ENCODE results near the gene LY6G5C. TPM values are rescaled to one million over a fixed set of nuclear protein-coding genes. Genes with fewer than 3 reads are reported as not detected.

The LY6G5C gene
- total RNA-seq, 1 donor from 2014 or later: 22.0 TPM

DNA sequence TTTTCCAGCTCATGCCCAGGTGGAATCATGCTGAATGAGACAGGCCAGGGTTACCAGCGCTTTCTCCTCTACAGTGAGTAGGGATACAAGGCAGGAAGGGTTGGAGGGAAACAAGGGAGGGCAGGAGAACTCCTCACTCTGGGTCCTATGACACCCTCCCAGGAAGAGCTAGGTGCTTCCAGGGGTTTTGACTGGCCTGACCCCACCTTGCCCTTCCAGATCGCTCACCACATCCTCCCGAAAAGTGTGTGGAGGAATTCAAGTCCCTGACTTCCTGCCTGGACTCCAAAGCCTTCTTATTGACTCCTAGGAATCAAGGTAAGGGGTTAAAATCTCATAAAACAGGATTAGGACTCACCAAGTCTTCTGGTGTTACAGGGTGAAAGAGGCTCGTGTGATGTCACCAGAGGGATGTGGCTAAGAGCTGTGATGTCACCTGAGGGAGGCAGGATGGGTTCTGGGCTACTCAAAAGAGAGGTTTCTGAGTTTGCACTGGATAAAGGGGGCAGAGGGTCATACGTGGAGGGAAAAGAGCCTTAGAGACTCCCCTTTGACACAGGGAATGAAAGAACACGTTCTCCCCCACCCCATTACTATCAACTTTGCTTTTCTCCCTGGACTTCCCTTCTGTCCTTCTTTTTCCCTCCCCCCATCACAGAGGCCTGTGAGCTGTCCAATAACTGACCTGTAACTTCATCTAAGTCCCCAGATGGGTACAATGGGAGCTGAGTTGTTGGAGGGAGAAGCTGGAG, 23.3 kb downstream of the LY6G5C start:
- DNase-seq (ENCODE audit: low spot score): no peak
- peaks cover 17% of the 10 kb centered on the region for H3K4me1 Mint-ChIP-seq (ENCODE audit: unreplicated experiment)
- peaks cover 7% of the 10 kb centered on the region for H3K36me3 Mint-ChIP-seq (ENCODE audit: low read depth, unreplicated experiment)
- H3K9me3 Mint-ChIP-seq (ENCODE audit: unreplicated experiment): no peaks in the 10 kb centered on the region
- H3K27me3 Mint-ChIP-seq (ENCODE audit: unreplicated experiment): peaks cover 7% of the 10 kb centered on the region
- TF ChIP-seq, protein P1, sequence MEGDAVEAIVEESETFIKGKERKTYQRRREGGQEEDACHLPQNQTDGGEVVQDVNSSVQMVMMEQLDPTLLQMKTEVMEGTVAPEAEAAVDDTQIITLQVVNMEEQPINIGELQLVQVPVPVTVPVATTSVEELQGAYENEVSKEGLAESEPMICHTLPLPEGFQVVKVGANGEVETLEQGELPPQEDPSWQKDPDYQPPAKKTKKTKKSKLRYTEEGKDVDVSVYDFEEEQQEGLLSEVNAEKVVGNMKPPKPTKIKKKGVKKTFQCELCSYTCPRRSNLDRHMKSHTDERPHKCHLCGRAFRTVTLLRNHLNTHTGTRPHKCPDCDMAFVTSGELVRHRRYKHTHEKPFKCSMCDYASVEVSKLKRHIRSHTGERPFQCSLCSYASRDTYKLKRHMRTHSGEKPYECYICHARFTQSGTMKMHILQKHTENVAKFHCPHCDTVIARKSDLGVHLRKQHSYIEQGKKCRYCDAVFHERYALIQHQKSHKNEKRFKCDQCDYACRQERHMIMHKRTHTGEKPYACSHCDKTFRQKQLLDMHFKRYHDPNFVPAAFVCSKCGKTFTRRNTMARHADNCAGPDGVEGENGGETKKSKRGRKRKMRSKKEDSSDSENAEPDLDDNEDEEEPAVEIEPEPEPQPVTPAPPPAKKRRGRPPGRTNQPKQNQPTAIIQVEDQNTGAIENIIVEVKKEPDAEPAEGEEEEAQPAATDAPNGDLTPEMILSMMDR (IDR thresholded peaks at IDR 0.05; ENCODE audit: unreplicated experiment): no peak
- H3K4me3 Mint-ChIP-seq (ENCODE audit: unreplicated experiment): peak overlapping the region; percentile 62
- peak overlapping the region; percentile 48 for H3K27ac Mint-ChIP-seq (ENCODE audit: unreplicated experiment)

DNA sequence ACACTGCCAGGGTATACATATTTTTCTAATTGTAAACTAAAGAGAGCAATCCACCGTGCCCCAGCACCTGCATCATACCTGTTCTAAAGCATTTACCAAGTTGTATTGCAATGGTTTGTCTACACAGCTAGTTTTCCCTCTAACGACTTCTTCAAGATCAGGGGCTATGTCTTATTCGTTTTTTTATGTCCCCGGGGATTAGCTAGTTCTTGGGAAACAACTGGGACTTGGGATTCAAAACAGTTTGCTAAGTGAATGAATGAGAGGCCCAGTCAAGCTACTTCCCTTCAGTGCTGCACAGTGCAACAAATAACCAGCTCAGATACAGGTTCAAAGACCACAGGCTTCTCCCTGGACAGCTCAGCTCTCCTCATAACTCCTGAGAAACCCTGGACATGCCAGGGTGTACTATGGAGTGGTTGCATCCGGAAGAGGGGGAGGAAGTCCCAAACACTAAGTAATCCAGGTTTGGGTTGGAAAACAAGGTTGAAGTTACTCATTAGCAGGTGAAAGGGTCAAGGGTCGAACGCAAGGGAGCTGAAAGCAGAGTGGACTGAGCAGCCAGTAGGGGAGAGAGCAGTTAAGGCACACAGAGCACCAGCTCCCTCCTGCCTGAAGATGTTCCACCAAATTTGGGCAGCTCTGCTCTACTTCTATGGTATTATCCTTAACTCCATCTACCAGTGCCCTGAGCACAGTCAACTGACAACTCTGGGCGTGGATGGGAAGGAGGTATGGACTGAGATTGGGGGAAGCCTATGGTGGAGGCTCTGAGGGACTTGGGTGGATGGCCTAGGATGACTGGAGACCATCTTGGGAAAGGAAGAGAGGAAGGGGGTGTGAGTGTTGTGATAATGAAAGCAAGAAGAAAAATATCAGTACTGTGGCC, 25.3 kb downstream of the LY6G5C start, which contains the start of gene APOM:
Gene APOM, plus strand, starts transcription at position 546 of the 889 bp plus-strand sequence. Its CDS starts 73 bp downstream, at position 619.
- no peak within 1 kb of the TSS for H3K4me3 Mint-ChIP-seq (ENCODE audit: unreplicated experiment)
- DNase-seq (ENCODE audit: low spot score): no peak
- H3K4me1 Mint-ChIP-seq (ENCODE audit: unreplicated experiment): peaks cover 26% of the 10 kb centered on the region
- H3K9me3 Mint-ChIP-seq (ENCODE audit: unreplicated experiment): no peaks in the 10 kb centered on the region
- no peak within 1 kb of the TSS for H3K27ac Mint-ChIP-seq (ENCODE audit: unreplicated experiment)
- H3K36me3 Mint-ChIP-seq (ENCODE audit: low read depth, unreplicated experiment): peaks cover 7% of the 10 kb centered on the region
- peaks cover 9% of the 10 kb centered on the region for H3K27me3 Mint-ChIP-seq (ENCODE audit: unreplicated experiment)
- TF ChIP-seq, protein P1 (IDR thresholded peaks at IDR 0.05; ENCODE audit: unreplicated experiment): no peak

DNA sequence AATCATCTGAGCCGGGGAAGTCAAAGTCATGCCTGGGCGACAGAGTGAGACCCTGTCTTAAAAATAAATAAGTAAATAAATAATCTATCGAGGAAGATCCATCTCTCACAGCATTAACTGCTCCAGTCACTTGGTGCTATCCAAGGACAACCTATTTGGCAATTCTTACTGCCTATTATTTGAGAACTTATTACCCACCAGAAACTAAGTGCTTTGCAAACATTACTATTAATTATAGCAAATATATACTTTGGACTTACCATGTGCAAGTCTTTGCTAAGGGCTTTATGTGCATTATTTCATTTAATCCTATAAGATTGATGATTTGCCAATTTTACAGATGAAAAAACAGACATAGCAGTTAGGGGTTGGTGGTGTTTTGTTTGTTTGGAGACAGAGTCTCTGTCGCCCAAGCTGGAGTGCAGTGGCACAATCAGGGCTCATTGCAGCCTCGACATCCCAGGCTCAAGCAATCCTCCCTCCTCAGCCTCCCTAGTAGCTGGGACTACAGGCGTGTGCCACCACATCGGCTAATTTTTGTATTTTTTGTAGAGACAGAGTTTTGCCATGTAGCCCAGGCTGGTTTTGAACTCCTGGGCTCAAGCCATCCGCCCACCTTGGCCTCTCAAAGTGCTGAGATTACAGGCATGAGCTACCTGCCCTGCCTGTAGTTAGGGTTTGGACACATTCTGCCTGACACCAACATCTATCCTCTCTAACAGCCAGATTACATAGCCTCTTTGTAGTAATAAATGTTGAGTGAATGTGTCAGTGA, 26.1 kb downstream of the LY6G5C start:
- Mint-ChIP-seq H3K4me3 (ENCODE audit: unreplicated experiment) (no peak overlapping the region), H3K4me1 (ENCODE audit: unreplicated experiment) (peaks cover 25% of the 10 kb centered on the region), H3K27ac (ENCODE audit: unreplicated experiment) (no peak overlapping the region), H3K27me3 (ENCODE audit: unreplicated experiment) (peaks cover 11% of the 10 kb centered on the region), H3K9me3 (ENCODE audit: unreplicated experiment) (no peaks in the 10 kb centered on the region), H3K36me3 (ENCODE audit: low read depth, unreplicated experiment) (peaks cover 7% of the 10 kb centered on the region)
- TF ChIP-seq, protein P1 (IDR thresholded peaks at IDR 0.05; ENCODE audit: unreplicated experiment): no peak
- DNase-seq (ENCODE audit: low spot score): no peak

DNA sequence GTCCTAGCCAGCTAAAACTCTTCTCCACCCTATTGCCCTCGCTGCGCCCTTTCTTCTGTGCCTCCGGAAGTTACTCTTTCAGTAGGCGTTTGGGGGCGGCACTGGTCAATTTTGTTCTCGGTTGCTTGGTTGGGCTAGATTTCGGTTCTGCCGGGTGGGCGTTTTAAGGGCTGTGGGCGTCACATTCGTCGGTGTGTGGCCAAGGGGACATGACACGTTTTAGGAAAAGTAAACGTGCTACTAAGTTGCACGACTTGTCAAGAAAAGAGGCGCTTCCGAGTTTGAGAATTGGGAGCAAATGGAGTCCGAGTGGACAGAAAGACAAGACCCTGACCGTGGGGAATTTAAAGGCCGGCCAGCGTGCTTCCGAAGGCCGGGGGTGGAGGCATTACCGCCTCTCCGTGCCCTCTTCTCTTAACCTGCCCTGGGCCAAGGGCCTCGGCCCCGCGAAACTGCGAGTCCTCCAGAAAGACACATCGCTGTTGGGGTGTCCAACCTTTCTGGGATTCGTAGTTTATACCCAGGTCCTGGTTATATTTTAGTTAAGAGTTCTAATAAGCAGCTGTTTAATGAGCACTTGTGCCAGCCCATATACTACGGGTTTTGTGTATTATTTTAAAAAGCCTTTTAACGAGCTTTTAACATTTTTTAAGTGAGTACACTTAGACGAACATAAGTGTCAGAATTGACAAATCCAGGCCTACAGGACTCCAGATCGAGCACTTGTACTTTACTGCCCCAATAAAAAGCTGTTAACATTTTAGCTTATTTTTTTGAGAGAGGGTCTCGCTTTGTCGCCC, 27.7 kb downstream of the LY6G5C start:
- Mint-ChIP-seq H3K4me3 (ENCODE audit: unreplicated experiment) (peak overlapping the region; percentile 93), H3K4me1 (ENCODE audit: unreplicated experiment) (peaks cover 21% of the 10 kb centered on the region), H3K36me3 (ENCODE audit: low read depth, unreplicated experiment) (peaks cover 16% of the 10 kb centered on the region), H3K9me3 (ENCODE audit: unreplicated experiment) (no peaks in the 10 kb centered on the region), H3K27ac (ENCODE audit: unreplicated experiment) (peak overlapping the region; percentile 97), H3K27me3 (ENCODE audit: unreplicated experiment) (peaks cover 6% of the 10 kb centered on the region)
- DNase-seq (ENCODE audit: low spot score): peak; percentile 16
- TF ChIP-seq, protein P1 (IDR thresholded peaks at IDR 0.05; ENCODE audit: unreplicated experiment): no peak
